Measurements from ENCODE around the gene PRAMEF9. TPM values are rescaled to one million over a fixed set of nuclear protein-coding genes. Genes with fewer than 3 reads are reported as not detected.

The PRAMEF9 gene
- total RNA-seq, 4 donors from 2014 or later: not detected

Other genes with a start within 250 kb of the PRAMEF9 start
- not detected for gene PRAMEF6, start 224.3 kb upstream of the PRAMEF9 start, total RNA-seq
- gene PRAMEF27, start 115.3 kb upstream of the PRAMEF9 start, total RNA-seq: not detected
- gene HNRNPCL3, start 111.1 kb upstream of the PRAMEF9 start, total RNA-seq: not detected
- not detected for gene PRAMEF25, start 101.1 kb upstream of the PRAMEF9 start, total RNA-seq
- not detected for gene HNRNPCL2, start 55.0 kb upstream of the PRAMEF9 start, total RNA-seq
- gene PRAMEF26, start 15.8 kb upstream of the PRAMEF9 start, total RNA-seq: not detected
- gene HNRNPCL4, start 6.2 kb upstream of the PRAMEF9 start, total RNA-seq: not detected
- gene PRAMEF13, start 29.6 kb downstream of the PRAMEF9 start, total RNA-seq: not detected
- not detected for gene PRAMEF18, start 54.3 kb downstream of the PRAMEF9 start, total RNA-seq
- gene PRAMEF5, start 82.3 kb downstream of the PRAMEF9 start, total RNA-seq: not detected
- gene PRAMEF8, start 113.3 kb downstream of the PRAMEF9 start, total RNA-seq: not detected
- not detected for gene PRAMEF33, start 131.7 kb downstream of the PRAMEF9 start, total RNA-seq
- gene PRAMEF15, start 143.7 kb downstream of the PRAMEF9 start, total RNA-seq: not detected
- not detected for gene PRAMEF14, start 175.3 kb downstream of the PRAMEF9 start, total RNA-seq
- gene PRAMEF19, start 200.1 kb downstream of the PRAMEF9 start, total RNA-seq: not detected
- not detected for gene PRAMEF17, start 217.8 kb downstream of the PRAMEF9 start, total RNA-seq
- gene PRAMEF20, start 238.6 kb downstream of the PRAMEF9 start, total RNA-seq: not detected

Measured in subcutaneous adipose tissue (tissue), 4 donors.